ENCODE measurements around the gene ZFP82.

DNA sequence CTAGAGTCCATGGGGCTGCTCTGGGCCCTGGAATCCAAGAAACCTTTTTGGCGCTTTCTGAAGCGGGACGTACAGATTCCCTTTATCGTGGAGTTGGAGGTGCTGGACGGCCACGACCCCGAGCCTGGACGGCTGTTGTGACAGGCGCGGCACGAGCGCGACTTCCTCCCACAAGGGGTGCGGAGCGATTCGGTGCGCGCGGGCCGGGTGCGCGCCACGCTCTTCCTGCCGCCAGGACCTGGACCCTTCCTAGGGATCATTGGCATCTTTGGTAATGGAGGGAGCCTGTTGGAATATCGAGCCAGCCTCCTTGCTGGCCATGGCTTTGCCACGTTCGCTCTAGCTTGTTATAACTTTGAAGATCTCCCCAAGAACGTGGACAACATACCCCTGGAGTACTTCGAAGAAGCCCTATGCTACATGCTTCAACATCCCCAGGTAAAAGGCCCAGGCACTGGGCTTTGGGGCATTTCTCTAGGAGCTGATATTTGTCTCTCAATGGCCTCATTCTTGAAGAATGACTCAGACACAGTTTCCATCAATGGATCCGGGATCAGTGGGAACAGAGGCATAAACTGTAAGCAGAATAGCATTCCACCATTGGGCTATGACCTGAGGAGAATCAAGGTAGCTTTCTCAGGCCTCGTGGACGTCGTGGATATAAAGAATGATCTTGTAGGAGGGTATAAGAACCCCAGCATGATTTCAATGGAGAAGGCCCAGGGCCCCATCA is 3.5 kb upstream of the ZFP82 start:
- TF ChIP-seq POLR2A (IDR thresholded peaks at IDR 0.05): no peak
- TF ChIP-seq, protein P1, sequence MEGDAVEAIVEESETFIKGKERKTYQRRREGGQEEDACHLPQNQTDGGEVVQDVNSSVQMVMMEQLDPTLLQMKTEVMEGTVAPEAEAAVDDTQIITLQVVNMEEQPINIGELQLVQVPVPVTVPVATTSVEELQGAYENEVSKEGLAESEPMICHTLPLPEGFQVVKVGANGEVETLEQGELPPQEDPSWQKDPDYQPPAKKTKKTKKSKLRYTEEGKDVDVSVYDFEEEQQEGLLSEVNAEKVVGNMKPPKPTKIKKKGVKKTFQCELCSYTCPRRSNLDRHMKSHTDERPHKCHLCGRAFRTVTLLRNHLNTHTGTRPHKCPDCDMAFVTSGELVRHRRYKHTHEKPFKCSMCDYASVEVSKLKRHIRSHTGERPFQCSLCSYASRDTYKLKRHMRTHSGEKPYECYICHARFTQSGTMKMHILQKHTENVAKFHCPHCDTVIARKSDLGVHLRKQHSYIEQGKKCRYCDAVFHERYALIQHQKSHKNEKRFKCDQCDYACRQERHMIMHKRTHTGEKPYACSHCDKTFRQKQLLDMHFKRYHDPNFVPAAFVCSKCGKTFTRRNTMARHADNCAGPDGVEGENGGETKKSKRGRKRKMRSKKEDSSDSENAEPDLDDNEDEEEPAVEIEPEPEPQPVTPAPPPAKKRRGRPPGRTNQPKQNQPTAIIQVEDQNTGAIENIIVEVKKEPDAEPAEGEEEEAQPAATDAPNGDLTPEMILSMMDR (IDR thresholded peaks at IDR 0.05): no peak

Data from right lobe of liver (tissue), 4 donors.